ENCODE results near the gene NOC4L.

DNA sequence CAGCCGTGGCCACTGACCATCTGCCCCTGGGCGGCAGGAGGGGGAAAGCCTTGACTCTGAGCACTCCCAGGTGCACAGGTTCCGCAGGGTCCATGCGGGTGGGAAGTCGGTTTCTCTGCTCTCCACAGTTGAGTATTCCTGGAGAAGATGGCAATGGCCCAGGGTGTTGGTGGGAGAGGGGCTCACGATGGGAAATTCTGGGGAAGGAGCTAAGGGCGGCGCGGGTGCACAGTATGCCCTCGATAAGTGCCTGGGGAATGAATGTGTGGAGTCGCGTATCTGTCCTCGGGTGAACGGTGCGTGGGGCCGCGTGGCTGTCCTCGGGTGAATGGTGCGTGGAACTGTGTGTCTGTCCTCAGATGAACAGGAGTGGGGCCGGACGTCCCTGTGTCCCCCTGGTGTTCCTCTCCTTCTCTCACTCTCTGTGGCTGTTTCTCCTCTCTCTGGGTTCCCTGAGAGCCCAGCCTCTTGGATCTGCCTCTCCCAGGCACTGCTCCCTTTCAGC, 38.0 kb downstream of the NOC4L start:
- TF ChIP-seq, protein P1, sequence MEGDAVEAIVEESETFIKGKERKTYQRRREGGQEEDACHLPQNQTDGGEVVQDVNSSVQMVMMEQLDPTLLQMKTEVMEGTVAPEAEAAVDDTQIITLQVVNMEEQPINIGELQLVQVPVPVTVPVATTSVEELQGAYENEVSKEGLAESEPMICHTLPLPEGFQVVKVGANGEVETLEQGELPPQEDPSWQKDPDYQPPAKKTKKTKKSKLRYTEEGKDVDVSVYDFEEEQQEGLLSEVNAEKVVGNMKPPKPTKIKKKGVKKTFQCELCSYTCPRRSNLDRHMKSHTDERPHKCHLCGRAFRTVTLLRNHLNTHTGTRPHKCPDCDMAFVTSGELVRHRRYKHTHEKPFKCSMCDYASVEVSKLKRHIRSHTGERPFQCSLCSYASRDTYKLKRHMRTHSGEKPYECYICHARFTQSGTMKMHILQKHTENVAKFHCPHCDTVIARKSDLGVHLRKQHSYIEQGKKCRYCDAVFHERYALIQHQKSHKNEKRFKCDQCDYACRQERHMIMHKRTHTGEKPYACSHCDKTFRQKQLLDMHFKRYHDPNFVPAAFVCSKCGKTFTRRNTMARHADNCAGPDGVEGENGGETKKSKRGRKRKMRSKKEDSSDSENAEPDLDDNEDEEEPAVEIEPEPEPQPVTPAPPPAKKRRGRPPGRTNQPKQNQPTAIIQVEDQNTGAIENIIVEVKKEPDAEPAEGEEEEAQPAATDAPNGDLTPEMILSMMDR (IDR thresholded peaks at IDR 0.05), result no peak
- no peak for TF ChIP-seq ZFX (IDR thresholded peaks at IDR 0.05; ENCODE audit: borderline replicate concordance)
